Nephron progenitor cell (in vitro differentiated cells): ENCODE measurements around the gene RPLP2.

Source experiments
- DNase-seq: peaks from one replicate; pipeline ENCODE4 v3.0.0; 2021
- H3K27ac Mint-ChIP-seq: 2 replicates; pipeline ENCODE4 v1.8.0; 2021; ENCODE audit warnings: mild to moderate bottlenecking, moderate library complexity, mixed read lengths
- H3K27me3 Mint-ChIP-seq: 2 replicates; pipeline ENCODE4 v1.8.0; 2021; ENCODE audit warnings: mild to moderate bottlenecking, low read depth, mixed read lengths; ENCODE audit not compliant: poor library complexity
- H3K36me3 Mint-ChIP-seq: 2 replicates; pipeline ENCODE4 v1.8.0; 2021; ENCODE audit warnings: low read depth, mixed read lengths
- H3K4me1 Mint-ChIP-seq: 2 replicates; pipeline ENCODE4 v1.8.0; 2021; ENCODE audit warnings: mixed read lengths
- H3K4me3 Mint-ChIP-seq: 2 replicates; pipeline ENCODE4 v1.8.0; 2021; ENCODE audit warnings: mild to moderate bottlenecking, moderate library complexity, mixed read lengths
- H3K9me3 Mint-ChIP-seq: 2 replicates; pipeline ENCODE4 v1.8.0; 2021; ENCODE audit warnings: mild to moderate bottlenecking, moderate library complexity, mixed read lengths
- CTCF ChIP-seq: fragments of 200-600 bp; sonication (generic); IDR thresholded peaks from 2 replicates; pipeline ENCODE4 v1.5.0; 2021; ENCODE audit warnings: antibody characterized with exemption

Gene RPLP2

GRCh38 chr11:804599-804964 is 5.2 kb upstream of the RPLP2 start:
- no peaks in the 10 kb centered on the region for H3K27me3 Mint-ChIP-seq
- H3K9me3 Mint-ChIP-seq = no peaks in the 10 kb centered on the region
- no peak overlapping the region for H3K27ac Mint-ChIP-seq
- TF ChIP-seq CTCF = no peak
- H3K4me1 Mint-ChIP-seq = peaks cover 19% of the 10 kb centered on the region
- peak overlapping the region; percentile 78 for H3K4me3 Mint-ChIP-seq
- no peaks in the 10 kb centered on the region for H3K36me3 Mint-ChIP-seq
- DNase-seq = no peak

DNA sequence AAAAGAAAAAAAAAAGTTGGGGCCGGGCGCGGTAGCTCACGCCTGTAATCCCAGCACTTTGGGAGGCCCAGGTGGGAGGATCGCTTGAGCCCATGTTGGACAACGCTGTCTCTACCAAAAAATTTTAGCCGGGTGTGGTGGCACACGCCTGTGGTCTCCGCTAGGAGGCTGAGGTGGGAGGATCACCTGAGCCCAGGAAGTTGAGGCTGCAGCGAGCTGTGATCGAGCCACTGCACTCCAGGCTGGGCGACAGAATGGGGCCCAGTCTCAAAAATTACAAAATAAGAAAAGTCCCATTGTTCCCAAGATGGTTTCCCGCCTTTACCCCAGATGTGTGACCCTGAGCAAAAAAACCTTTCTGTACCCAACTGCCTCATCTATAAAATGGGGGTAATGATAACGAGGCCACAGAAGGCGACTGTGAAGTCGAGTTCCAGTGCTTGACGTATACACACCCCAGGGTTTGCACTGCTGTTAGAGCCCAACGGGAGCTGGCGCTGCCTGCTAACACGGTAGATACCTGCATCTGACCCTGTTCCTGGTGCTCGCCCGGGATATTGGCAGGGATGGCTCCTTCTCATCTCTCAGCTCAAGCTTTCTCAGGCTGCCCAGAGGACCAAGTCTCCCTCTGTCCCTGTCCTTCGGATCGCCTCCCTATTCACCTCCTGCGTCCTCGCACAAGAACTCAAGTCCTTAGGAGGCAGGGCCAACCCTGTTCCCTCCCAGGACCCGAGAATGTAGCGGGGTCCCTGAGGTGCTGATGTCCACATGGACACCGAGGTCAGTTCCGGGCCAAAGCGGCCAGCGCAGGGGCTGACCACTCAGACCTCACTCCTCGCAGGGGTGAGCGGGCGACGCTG is 1.1 kb upstream of the RPLP2 start:
- Mint-ChIP-seq H3K4me3 (peak overlapping the region; percentile 96), H3K27ac (peak overlapping the region; percentile 100), H3K4me1 (peaks cover 36% of the 10 kb centered on the region), H3K36me3 (peaks cover 24% of the 10 kb centered on the region), H3K27me3 (no peaks in the 10 kb centered on the region), H3K9me3 (no peaks in the 10 kb centered on the region)
- TF ChIP-seq CTCF = no peak
- no peak for DNase-seq

- Mint-ChIP-seq H3K27ac (peak overlapping the region; percentile 80), H3K36me3 (peaks cover 28% of the 10 kb centered on the region), H3K27me3 (no peaks in the 10 kb centered on the region), H3K4me1 (peaks cover 36% of the 10 kb centered on the region), H3K4me3 (peak overlapping the region; percentile 96), H3K9me3 (no peaks in the 10 kb centered on the region)
- DNase-seq = no peak
- TF ChIP-seq CTCF = no peak
These were observed 337 bp downstream of the RPLP2 start for GRCh38 chr11:810040-810567.

DNA sequence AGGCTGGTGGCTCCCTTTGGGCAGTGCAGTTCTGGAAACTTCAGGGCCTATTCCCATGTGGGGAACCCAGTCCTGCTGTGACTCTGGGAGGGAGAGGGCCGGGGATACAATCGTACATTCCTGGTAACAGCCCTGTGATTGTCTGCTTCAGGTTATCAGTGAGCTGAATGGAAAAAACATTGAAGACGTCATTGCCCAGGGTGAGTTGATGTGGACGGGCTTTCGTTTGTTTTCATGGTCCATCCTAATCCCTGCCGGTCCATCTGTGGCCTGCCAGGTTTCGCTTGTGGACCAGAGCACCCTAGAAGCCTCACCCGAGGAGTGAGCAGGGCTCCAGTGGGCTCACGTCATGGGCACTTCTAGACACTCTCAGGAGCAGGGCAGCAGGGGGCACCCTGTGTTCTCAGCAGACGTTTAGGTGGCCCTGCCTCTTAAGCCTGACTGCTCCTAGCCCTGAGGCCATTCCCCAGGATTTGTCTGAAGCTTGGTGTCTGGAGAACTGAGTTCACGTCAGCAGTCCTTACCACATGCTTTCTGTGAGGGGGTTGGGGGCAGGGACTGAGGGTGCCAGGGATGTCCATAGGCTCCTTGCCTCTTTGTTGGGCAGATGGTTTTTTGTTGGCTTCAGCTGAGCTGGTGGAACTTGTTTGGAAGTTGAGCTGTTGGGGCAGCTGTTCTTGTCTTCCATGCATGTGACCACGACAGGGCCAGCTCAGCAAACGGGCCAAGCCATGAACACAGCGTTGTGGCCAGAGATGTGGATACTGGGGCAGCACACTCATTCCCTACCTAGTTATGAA is 1.9 kb downstream of the RPLP2 start:
- TF ChIP-seq CTCF = no peak
- peak overlapping the region; percentile 96 for H3K4me3 Mint-ChIP-seq
- H3K4me1 Mint-ChIP-seq = peaks cover 32% of the 10 kb centered on the region
- H3K27ac Mint-ChIP-seq = peak overlapping the region; percentile 86
- H3K9me3 Mint-ChIP-seq = no peaks in the 10 kb centered on the region
- no peak for DNase-seq
- H3K27me3 Mint-ChIP-seq = no peaks in the 10 kb centered on the region
- H3K36me3 Mint-ChIP-seq = peaks cover 28% of the 10 kb centered on the region

GRCh38 chr11:812390-812789 is 2.6 kb downstream of the RPLP2 start:
- Mint-ChIP-seq H3K4me1 (peaks cover 32% of the 10 kb centered on the region), H3K27ac (no peak overlapping the region), H3K27me3 (no peaks in the 10 kb centered on the region), H3K36me3 (peaks cover 28% of the 10 kb centered on the region), H3K4me3 (no peak overlapping the region), H3K9me3 (no peaks in the 10 kb centered on the region)
- DNase-seq = no peak
- TF ChIP-seq CTCF = no peak
